ENCODE measurements around the gene RXFP2. TPM values are rescaled to one million over a fixed set of nuclear protein-coding genes. Genes with fewer than 3 reads are reported as not detected.

Gene RXFP2
- total and polyA plus RNA-seq, 2 of the 8 experiments (the other 6 are each of a cell fraction or from before 2014, with no cell fraction given), result not detected

DNA sequence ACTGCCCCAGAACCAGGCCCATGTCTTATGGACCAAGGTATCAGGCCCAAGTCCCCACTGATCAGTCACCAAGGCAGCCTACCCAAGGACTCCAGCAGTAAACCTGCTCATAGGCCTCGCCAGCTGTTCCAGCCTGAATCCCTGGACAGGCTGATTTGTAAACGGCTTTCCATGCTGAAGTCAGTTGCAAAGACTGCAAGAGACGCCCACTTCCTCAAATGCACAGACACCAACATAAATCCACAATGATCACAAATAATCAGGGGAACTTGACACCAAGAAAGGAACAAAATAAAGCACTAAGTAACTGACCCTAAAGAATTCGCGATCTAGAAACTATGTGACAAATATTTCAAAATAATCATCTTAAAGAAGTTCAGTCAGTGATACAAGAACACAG is 75.2 kb downstream of the RXFP2 start (continued):
- no peak for TF ChIP-seq BCL11A (IDR thresholded peaks at IDR 0.05; ENCODE audit: low read depth in 2 of 2, low read length in 2 of 2)
- TF ChIP-seq ZNF274 (IDR thresholded peaks at IDR 0.05; ENCODE audit: borderline replicate concordance, extremely low read depth, low read length), result no peak
- TF ChIP-seq SP2 (IDR thresholded peaks at IDR 0.05; ENCODE audit: low read length), result no peak
- no peak for TF ChIP-seq BACH1 (IDR thresholded peaks at IDR 0.05; ENCODE audit: low read length)
- TF ChIP-seq FOSL1 (IDR thresholded peaks at IDR 0.05; ENCODE audit: insufficient read depth, low read depth, low read length), result no peak
- TF ChIP-seq GTF2F1 (IDR thresholded peaks at IDR 0.05; ENCODE audit: borderline replicate concordance, low read depth, low read length), result no peak
